22Rv1 (cell line): ENCODE results near the gene DRD2.

ENCODE experiments used
- ZFX ChIP-seq: fragments of 450-650 bp; IDR thresholded peaks from 2 replicates; pipeline ENCODE4 v1.6.1; 2017; ENCODE audit warnings: antibody characterized with exemption, borderline replicate concordance
- TF ChIP-seq, protein P1 (sequence below): fragments of 450-650 bp; IDR thresholded peaks from 2 replicates; pipeline ENCODE4 v1.5.1; 2017; ENCODE audit warnings: mild to moderate bottlenecking

DNA sequence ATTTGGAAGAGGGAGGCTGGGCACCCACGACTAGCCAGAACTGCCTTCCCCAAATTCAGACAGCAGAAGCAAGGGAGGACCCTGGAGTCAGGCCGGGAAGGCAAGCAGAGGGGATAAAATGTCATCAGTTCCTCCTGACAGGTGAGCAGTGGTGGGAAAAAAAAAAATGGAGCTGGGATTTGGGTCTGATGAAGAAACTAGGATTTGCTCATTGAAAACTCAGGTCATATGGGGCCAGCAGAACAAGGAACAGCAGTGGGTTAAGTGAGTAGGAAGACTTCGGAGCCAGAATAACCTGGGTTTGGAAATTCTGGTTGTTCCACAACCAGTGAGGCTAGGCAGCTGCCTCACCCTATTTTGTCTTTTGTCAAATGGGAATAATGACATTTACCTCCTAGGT lies 28.9 kb upstream of the DRD2 start:
- TF ChIP-seq, protein P1, sequence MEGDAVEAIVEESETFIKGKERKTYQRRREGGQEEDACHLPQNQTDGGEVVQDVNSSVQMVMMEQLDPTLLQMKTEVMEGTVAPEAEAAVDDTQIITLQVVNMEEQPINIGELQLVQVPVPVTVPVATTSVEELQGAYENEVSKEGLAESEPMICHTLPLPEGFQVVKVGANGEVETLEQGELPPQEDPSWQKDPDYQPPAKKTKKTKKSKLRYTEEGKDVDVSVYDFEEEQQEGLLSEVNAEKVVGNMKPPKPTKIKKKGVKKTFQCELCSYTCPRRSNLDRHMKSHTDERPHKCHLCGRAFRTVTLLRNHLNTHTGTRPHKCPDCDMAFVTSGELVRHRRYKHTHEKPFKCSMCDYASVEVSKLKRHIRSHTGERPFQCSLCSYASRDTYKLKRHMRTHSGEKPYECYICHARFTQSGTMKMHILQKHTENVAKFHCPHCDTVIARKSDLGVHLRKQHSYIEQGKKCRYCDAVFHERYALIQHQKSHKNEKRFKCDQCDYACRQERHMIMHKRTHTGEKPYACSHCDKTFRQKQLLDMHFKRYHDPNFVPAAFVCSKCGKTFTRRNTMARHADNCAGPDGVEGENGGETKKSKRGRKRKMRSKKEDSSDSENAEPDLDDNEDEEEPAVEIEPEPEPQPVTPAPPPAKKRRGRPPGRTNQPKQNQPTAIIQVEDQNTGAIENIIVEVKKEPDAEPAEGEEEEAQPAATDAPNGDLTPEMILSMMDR, result no peak
- TF ChIP-seq ZFX, result no peak
